T-helper 1 cell (primary cell): ENCODE data around the gene ZNF564.
"Not testable (repeated sequence)": the region's sequence is repeated elsewhere in the genome, so short reads cannot be mapped to it uniquely, and the experiment has no call there.

Source experiments
- DNase-seq, 5 donors: peaks; one replicate each; pipeline ENCODE4 v3.0.0-alpha.2; 2012 to 2020

Gene ZNF564

GRCh38 chr19:12496480-12496879 is 54.8 kb downstream of the ZNF564 start:
- no peak for DNase-seq

GRCh38 chr19:12495002-12495802 is 56.1 kb downstream of the ZNF564 start:
- peak; percentile 76 to 90 (median 87) for DNase-seq

- no peak for DNase-seq
Measured at GRCh38 chr19:12494260-12494860, 56.9 kb downstream of the ZNF564 start.

- DNase-seq = not testable (repeated sequence)
Measured at GRCh38 chr19:12486265-12486783, 65.0 kb downstream of the ZNF564 start.

- no peak for DNase-seq
Measured at GRCh38 chr19:12485571-12485970, 65.7 kb downstream of the ZNF564 start.

GRCh38 chr19:12485052-12485416 is 66.2 kb downstream of the ZNF564 start:
- no peak for DNase-seq

GRCh38 chr19:12484371-12485051 is 66.8 kb downstream of the ZNF564 start, which contains the start of gene ZNF709:
Gene ZNF709 (minus strand): TSS chr19:12484816. CDS start chr19:12484657, 159 bp downstream.
- DNase-seq = peak; percentile 72 to 85 (median 79)

- no peak for DNase-seq
Measured at GRCh38 chr19:12484011-12484370, 67.3 kb downstream of the ZNF564 start.

- no peak for DNase-seq
Measured at GRCh38 chr19:12482509-12482886, 68.8 kb downstream of the ZNF564 start.

- no peak for DNase-seq
Measured at GRCh38 chr19:12481781-12482508, 69.3 kb downstream of the ZNF564 start.

GRCh38 chr19:12478234-12478941 is 72.9 kb downstream of the ZNF564 start:
- DNase-seq = no peak
